HG02588 (cell line): ENCODE measurements around the gene EVC.

Experiments
- ATAC-seq: cut with Tn5 transposase; IDR thresholded peaks from one replicate; pipeline ENCODE4 v1.9.1; 2021; ENCODE audit warnings: mild to moderate bottlenecking, moderate library complexity; ENCODE audit not compliant: unreplicated experiment

EVC gene

GRCh38 chr4:5753766-5754528 is 42.9 kb downstream of the EVC start:
- no peak for ATAC-seq

- no peak for ATAC-seq
Measured at GRCh38 chr4:5754529-5754881, 43.5 kb downstream of the EVC start.

GRCh38 chr4:5755161-5755560 is 44.2 kb downstream of the EVC start:
- no peak for ATAC-seq

GRCh38 chr4:5755679-5756078 is 44.7 kb downstream of the EVC start:
- ATAC-seq, result no peak

GRCh38 chr4:5756271-5756670 is 45.3 kb downstream of the EVC start:
- no peak for ATAC-seq

GRCh38 chr4:5757091-5757490 is 46.1 kb downstream of the EVC start:
- ATAC-seq, result no peak

GRCh38 chr4:5757536-5757935 is 46.5 kb downstream of the EVC start:
- no peak for ATAC-seq

- ATAC-seq, result no peak
Measured at GRCh38 chr4:5757954-5758353, 47.0 kb downstream of the EVC start.

- ATAC-seq, result no peak
Measured at GRCh38 chr4:5758741-5759140, 47.7 kb downstream of the EVC start.

GRCh38 chr4:5759236-5760075 is 48.5 kb downstream of the EVC start:
- no peak for ATAC-seq

GRCh38 chr4:5760246-5760645 is 49.2 kb downstream of the EVC start:
- ATAC-seq, result no peak

GRCh38 chr4:5760936-5761480 is 50.0 kb downstream of the EVC start:
- no peak for ATAC-seq

- ATAC-seq, result no peak
Measured at GRCh38 chr4:5770051-5770450, 59.0 kb downstream of the EVC start.

GRCh38 chr4:5772528-5773270 is 61.7 kb downstream of the EVC start:
- no peak for ATAC-seq

GRCh38 chr4:5773271-5773555 is 62.2 kb downstream of the EVC start:
- ATAC-seq, result no peak

GRCh38 chr4:5774416-5775036 is 63.5 kb downstream of the EVC start:
- ATAC-seq, result no peak

- no peak for ATAC-seq
Measured at GRCh38 chr4:5776510-5776909, 65.5 kb downstream of the EVC start.

GRCh38 chr4:5780831-5781480 is 70.0 kb downstream of the EVC start:
- no peak for ATAC-seq

GRCh38 chr4:5781691-5782090 is 70.7 kb downstream of the EVC start:
- no peak for ATAC-seq

- ATAC-seq, result no peak
Measured at GRCh38 chr4:5782829-5783476, 72.0 kb downstream of the EVC start.
